CMK (cell line): ENCODE results near the gene POLRMT.
"Not testable (repeated sequence)": the region's sequence is repeated elsewhere in the genome, so short reads cannot be mapped to it uniquely, and the experiment has no call there.

ENCODE experiments used
- DNase-seq: peaks from one replicate; pipeline ENCODE4 v3.0.0-alpha.2; 2010; ENCODE audit warnings: low read depth

Gene POLRMT

DNA sequence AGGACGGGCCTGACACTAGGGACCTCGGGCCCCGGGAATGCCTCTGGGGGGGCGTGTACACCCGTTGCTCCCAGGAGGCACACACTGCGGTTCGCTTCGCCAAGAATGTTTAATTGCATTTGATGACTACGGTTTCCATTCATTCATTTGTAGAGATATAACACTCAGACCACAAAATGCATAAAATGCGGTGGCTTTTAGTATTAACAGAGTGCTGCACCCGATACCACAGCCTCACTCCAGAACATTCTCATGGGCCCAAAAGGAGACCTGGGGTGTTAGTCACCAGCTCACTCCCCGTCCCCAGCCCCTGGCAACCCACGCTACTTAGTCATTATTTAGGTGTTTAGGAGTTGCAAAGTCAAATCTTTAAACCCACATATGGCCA, 21.9 kb downstream of the POLRMT start:
- no peak for DNase-seq

- peak; percentile 95 for DNase-seq
These were observed 22.4 kb downstream of the POLRMT start for GRCh38 chr19:610801-611480.

- DNase-seq: peak; percentile 61
These were observed 23.1 kb downstream of the POLRMT start for GRCh38 chr19:610071-610800.

DNA sequence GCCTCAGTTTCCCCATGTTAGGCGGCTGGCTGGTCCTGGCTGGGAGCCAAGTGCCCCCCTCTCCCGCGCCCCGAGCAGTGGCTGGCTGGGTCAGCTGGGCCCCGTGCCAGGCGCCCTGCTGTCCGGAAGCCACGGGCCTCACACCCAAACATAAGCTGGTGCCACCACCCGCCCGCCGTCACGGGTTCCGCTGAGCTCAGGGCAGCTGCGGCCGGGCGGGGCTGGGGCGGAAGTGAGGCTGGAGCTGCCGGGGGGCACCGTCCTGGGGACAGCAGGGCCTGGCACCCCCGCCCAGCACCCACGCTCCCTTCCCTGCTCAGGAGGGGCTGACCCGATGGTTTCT, 24.4 kb downstream of the POLRMT start:
- DNase-seq: peak; percentile 63

GRCh38 chr19:608155-609003, 25.0 kb downstream of the POLRMT start:
- no peak for DNase-seq

- no peak for DNase-seq
These were observed 25.8 kb downstream of the POLRMT start for GRCh38 chr19:607301-608154.

DNA sequence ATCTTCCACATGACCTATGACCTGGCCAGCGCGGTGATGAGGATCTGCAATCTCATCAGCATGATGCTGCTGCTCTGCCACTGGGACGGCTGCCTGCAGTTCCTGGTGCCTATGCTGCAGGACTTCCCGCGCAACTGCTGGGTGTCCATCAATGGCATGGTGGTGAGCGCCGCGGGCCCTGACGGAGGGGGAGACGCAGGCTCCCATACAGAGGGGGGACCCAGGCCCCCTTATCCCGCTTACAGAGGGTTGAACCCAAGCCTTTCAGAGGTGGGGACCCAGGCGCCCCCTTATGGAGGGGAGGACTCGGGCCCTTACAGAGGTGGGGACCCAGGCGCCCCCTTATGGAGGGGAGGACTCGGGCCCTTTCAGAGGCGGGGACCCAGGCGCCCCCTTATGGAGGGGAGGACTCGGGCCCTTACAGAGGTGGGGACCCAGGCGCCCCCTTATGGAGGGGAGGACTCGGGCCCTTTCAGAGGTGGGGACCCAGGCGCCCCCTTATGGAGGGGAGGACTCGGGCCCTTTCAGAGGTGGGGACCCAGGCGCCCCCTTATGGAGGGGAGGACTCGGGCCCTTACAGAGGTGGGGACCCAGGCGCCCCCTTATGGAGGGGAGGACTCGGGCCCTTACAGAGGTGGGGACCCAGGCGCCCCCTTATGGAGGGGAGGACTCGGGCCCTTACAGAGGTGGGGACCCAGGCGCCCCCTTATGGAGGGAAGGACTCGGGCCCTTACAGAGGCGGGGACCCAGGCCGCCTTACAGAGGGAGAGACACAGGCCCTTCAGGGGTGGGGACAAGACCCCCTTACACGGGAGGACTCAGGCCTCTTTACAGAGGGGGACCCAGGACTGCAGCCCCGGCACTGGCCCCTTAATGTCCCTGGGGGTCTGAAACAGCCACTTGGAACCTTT, 28.0 kb downstream of the POLRMT start:
- not testable (repeated sequence) for DNase-seq

DNA sequence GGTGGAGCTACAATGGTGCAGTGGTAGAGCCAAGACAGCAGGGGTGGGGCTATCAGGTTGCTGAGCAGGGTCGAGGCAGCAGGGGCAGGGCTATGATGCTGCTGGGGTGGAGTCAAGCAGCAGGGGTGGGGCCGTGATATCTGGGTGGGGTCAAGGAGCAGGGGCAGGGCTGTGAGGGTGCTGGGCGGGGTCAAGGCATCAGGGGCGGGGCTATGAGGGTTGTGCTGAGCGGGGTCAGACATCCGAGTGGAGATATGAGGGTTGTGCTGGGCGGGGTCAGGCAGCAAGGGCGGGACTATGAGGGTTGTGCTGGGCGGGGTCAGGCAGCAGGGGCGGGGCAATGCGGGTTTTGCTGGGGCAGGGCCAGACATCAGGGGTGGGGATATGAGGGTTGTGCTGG, 29.0 kb downstream of the POLRMT start:
- no peak for DNase-seq

- DNase-seq: not testable (repeated sequence)
These were observed 29.6 kb downstream of the POLRMT start for GRCh38 chr19:603779-604178.

DNA sequence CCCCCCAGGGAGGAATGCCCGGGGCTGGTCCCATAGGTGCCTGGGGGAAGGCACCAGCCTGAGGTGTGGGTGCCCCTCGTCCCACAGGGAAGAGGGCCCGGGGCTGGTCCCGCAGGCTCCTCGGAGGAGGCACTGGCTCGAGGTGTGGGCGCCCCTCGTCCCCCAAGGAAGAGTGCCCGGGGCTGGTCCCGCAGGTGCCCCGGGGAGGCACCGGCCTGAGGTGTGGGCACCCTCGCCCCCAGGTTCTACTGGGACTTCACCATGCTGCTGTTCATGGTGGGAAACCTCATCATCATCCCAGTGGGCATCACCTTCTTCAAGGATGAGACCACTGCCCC, 30.1 kb downstream of the POLRMT start:
- not testable (repeated sequence) for DNase-seq

DNA sequence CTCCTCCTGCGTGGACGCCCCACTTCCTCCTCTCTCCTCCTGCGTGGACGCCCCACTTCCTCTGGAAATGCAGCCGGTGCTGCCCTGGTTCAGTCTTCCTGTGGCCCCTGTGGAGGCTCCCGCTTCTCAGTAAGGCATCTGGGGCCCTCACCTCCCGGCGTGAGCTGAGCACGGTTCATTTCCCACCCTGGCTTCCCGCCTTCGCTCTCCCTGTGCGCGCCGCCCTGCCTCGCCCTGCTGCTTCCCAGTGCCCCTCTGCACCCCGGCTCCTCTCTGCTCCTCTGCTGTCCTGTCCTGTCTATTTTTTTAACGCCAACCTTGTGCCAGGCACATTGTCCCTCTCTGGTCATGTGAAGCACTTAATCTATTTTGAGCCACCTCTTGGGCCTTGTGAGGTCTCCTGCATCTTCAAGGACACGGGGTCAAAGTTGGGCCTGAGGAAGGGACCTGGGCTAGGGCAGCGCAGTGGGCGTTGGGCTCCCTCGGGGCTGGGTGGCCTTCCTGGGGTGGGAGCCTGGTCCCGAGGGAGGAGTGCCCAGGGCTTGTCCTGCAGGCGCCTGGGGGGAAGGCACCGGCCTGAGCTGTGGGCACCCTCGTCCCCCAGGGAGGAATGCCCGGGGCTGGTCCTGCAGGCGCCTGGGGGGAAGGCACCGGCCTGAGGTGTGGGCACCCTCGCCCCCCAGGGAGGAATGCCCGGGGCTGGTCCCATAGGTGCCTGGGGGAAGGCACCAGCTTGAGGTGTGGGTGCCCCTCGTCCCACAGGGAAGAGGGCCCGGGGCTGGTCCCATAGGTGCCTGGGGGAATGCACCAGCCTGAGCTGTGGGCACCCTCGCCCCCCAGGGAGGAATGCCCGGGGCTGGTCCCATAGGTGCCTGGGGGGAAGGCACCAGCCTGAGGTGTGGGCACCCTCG, 30.7 kb downstream of the POLRMT start:
- no peak for DNase-seq

- DNase-seq: no peak
These were observed 31.5 kb downstream of the POLRMT start for GRCh38 chr19:601790-602189.

DNA sequence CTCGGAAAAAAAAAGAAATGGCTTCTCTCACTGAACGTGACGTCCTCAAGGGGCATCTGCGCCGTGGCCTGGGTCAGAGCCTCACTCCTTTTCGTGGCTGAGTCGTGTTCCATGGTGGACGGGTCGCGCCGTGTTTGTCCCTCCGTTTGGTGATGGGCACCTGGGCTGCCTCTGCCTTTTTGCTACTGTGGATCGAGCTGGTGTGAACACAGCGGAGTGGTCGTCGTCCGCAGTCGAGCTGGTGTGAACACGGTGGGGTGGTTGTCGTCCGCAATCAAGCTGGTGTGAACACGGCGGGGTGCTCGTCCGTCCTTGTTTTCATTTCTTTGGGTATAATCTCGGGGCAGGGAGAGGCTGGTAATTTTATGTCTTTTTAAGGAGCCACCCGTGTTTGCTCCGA, 32.0 kb downstream of the POLRMT start:
- no peak for DNase-seq

DNA sequence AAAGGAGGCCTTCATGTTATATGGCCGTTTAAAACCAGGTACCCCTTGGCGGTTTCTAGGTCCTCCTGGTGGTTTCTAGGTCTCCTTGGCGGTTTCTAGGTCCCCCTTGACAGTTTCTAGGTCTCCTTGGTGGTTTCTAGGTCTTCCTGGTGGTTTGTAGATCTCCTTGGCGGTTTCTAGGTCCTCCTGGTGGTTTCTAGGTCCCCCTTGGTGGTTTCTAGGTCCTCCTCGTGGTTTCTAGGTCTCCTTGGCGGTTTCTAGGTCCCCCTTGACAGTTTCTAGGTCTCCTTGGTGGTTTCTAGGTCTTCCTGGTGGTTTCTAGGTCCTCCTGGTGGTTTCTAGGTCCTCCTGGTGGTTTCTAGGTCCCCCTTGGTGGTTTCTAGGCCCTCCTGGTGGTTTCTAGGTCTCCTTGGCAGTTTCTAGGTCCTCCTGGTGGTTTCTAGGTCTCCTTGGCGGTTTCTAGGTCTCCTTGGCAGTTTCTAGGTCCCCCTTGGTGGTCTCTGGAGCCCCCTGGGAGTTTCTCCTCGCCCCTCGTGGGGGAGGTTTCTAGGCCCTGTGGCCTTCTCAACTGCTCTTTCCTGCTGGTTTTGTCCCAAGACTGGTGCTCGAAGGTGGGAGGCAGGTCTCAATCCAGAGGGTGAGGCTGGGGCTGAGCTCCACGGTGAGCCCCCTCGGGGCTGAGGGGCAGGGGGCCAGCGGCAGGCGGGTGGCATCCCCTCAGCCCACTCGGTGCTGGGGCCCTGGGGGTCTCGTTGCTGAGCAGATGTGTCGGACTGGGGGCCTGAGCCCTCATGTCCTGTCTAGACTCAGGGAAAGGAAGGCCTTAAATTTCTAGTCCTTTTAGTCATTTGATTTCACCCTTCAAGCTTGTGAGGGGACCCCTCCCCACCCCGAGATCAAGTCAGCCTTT, 35.7 kb downstream of the POLRMT start:
- DNase-seq: no peak

- no peak for DNase-seq
These were observed 37.1 kb downstream of the POLRMT start for GRCh38 chr19:596263-596655.

DNA sequence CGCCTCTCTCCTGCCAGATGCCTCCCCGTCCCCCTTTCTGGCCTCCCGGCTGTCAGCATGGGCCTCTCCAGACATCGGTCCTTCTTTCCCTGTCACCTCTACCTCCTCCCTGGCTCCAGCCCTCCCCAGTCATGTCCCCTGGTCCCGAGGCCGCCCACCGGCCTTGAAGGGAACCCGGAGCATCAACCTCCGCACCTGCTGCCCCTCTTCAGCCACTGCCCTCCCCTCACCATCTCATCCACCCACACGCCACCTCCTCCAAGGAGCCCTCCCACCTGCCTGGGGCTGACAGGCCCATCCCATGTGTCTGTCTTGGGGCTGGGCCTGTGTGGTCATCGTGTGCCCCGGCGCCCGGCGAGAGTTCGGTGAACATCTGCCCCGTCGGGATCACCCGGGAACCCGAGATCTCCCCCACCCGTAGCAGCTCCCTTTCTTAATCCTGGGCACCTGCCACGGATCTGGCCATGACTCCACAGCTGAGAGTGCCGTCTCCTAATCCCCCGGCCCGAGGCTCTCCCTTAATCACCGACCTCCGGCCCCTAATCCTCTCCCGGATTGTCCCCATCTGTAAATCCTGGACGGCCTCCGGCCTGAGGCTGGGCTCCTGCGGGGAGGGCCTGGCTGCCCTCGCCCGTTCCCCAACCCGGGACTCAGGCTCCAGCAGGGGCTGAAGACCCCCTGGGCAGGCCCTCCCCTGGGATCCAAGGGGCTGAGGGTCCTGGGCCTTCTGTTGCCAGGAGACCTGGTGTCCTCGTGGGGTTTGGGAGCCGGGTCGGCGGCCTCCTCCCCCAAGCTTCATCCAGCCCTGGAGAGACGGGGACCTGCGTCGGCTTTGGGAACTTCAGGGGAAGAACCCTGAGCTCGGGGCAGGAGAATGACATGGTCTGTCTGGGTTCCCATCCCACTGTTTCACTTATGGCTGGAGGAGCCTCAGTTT, 37.7 kb downstream of the POLRMT start:
- DNase-seq: no peak

DNA sequence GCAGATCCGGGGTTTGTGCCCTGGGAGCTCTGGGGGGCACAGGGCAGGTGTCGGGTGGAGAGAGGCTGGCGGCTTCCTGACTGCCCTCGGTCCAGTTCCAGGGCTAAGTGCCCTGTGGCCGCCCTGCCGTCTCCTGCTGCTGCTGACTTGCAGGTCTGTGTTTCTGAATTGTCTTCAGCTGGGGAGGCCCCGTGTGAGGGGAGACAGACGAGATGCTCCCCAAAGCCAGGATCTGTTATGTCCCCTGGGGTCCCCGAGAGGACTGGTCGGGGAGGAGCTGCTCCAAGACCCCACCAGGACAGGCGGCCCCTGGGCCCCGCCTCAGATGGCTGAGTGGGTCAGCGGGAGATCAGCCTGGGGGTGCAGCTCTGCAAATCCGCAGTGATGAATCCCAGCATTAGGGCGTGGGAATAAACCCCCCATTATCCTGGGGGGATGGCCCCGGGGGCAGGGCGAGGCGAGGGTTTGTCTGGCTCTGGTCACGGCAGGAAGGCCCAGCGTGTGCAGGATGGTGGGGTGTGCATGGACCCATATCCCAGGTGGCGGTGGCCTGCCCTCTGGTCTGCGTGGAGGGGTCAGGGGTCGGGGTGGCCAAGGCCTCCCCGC, 39.0 kb downstream of the POLRMT start:
- no peak for DNase-seq
